Ovary (tissue), 9 donors: ENCODE data around the gene MT1X. TPM values are rescaled to one million over a fixed set of nuclear protein-coding genes. Genes with fewer than 3 reads are reported as not detected.

Experiments used
- DNase-seq, 5 donors: peaks; one replicate each; pipeline ENCODE4 v3.0.0-alpha.2; 2019 to 2020
- H3K27ac ChIP-seq, 2 donors: fragments of 200-600 bp; one replicate each; pipeline versions ENCODE4 v1.5.1 to v1.8.0; 2019 to 2022
- H3K27me3 ChIP-seq: fragments of 200-600 bp; one replicate; pipeline ENCODE4 v1.8.0; 2022
- H3K36me3 ChIP-seq: fragments of 200-600 bp; sonication (generic); one replicate; pipeline ENCODE4 v1.5.1; 2019
- H3K4me1 ChIP-seq: one replicate; pipeline ENCODE4 v1.8.1; 2013; ENCODE audit warnings: mild to moderate bottlenecking, moderate library complexity; ENCODE audit not compliant: insufficient read depth
- H3K4me3 ChIP-seq: fragments of 200-600 bp; sonication (generic); one replicate; pipeline ENCODE4 v1.5.1; 2017
- H3K9me3 ChIP-seq, 2 donors: fragments of 200-600 bp in 1 of 2; sonication (generic) in 1 of 2; one replicate each; pipeline versions ENCODE4 v1.5.1 to v1.8.1; 2013 to 2019; ENCODE audit warnings: mild to moderate bottlenecking in 1 of 2, moderate library complexity in 1 of 2
- EP300 ChIP-seq: sonication (generic); formaldehyde crosslinking; IDR thresholded peaks from one replicate; pipeline ENCODE4 v1.6.1; 2017; ENCODE audit warnings: antibody characterized with exemption
- POLR2A ChIP-seq: fragments of 450-650 bp; IDR thresholded peaks from one replicate; pipeline ENCODE4 v1.6.1; 2017; ENCODE audit warnings: antibody characterized with exemption, mild to moderate bottlenecking, moderate library complexity
- WGBS, 3 donors: extraction: QIAGEN DNeasy Blood & Tissue Kit in 1 of 3; methylation state at CpG; one replicate each; pipeline versions ENCODE4 v1.1.5 to v1.1.7; 2013 to 2017; 5-methylcytosine and 5-hydroxymethylcytosine counted together
- intact Hi-C, 4 donors: fragments of 100-400 bp; cut with DNase I; formaldehyde crosslinking; loops; one replicate each; pipeline versions ENCODE4 v1.11.0 to v1.15.1; 2022 to 2023
- polyA plus RNA-seq, 2 donors: library from polyadenylated mRNA; stranded (reverse); fragments of 200-250 nt in 1 of 2; fragments of 350-450 nt in 1 of 2; fragmentation: Illumina TruSeq in 1 of 2; extraction: RNeasy Lipid Tissue Mini Kit (QIAGEN cat#74804) in 1 of 2; gene quantifications; one replicate each; pipeline ENCODE4 v1.2.3, GENCODE V29; 2013 to 2014
- total RNA-seq, 7 donors: library from RNA; depleted of rRNA in 2 of 7; stranded (reverse); fragments of >200 nt in 2 of 7; fragmentation: NEBNext Ultra II Directional in 3 of 7; extraction: Animal tissue kit (Norgen Biotek cat#: 25700) in 3 of 7; gene quantifications; one replicate each; pipeline versions ENCODE4 v1.1.0 to v1.2.4, GENCODE V29; 2016 to 2023
- TF ChIP-seq, protein P1 (sequence below), 3 donors: fragments of 450-650 bp in 2 of 3; fragments of 200-600 bp in 1 of 3; IDR thresholded peaks; one replicate each; pipeline versions ENCODE4 v1.5.1 to v1.8.0; 2016 to 2022; ENCODE audit warnings: antibody characterized with exemption in 3 of 3, mild to moderate bottlenecking in 1 of 3
- donor health status: DM: no; HTN: no; CAD: no; lungs with moderate emphysema.
- donor health status: DM: no; HTN: no; CAD: no.
- donor health status: Bipolar disorder and iron deficiency.
- donor health status: DM: yes; HTN: yes; CAD: no.
- donor health status: DM: no; HTN: no; CAD: no.
- donor health status: DM: yes; HTN: yes; CAD: no.

Gene MT1X
- total and polyA plus RNA-seq, 9 donors = 10.0 to 1,106 (median 141) TPM

DNA sequence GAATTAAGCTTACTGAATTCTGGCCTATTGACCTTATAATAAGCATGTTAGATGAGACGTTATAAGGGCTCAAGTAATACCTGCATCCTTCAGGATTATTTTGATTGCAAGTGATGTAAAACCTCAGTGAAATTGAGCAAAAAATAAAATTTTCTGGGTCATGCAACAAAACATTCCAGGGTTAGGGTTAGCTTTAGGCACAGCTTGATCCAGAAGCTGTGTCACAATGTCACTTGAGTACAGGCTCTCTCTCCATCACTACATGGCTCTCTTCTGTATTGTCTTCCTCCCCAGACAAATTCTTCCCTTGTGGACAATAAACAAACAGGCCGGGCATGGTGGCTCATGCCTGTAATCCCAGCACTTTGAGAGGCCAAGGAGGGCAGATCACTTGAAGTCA is 44.0 kb downstream of the MT1X start:
- Histone ChIP-seq H3K36me3 (no peaks in the 10 kb centered on the region), H3K4me1 (peaks cover 12% of the 10 kb centered on the region), H3K4me3 (no peak overlapping the region), H3K27ac (no peak overlapping the region), H3K27me3 (no peaks in the 10 kb centered on the region), H3K9me3 (no peaks in the 10 kb centered on the region)
- 83 to 86% (median 84%) methylated on average over 2 of the region's 2 CpGs for WGBS, 3 donors
- TF ChIP-seq POLR2A (no peak), EP300 (no peak)
- TF ChIP-seq, protein P1, sequence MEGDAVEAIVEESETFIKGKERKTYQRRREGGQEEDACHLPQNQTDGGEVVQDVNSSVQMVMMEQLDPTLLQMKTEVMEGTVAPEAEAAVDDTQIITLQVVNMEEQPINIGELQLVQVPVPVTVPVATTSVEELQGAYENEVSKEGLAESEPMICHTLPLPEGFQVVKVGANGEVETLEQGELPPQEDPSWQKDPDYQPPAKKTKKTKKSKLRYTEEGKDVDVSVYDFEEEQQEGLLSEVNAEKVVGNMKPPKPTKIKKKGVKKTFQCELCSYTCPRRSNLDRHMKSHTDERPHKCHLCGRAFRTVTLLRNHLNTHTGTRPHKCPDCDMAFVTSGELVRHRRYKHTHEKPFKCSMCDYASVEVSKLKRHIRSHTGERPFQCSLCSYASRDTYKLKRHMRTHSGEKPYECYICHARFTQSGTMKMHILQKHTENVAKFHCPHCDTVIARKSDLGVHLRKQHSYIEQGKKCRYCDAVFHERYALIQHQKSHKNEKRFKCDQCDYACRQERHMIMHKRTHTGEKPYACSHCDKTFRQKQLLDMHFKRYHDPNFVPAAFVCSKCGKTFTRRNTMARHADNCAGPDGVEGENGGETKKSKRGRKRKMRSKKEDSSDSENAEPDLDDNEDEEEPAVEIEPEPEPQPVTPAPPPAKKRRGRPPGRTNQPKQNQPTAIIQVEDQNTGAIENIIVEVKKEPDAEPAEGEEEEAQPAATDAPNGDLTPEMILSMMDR (IDR thresholded peaks at IDR 0.05) = no peak
- DNase-seq = no peak
- intact Hi-C loops = no loop called here

DNA sequence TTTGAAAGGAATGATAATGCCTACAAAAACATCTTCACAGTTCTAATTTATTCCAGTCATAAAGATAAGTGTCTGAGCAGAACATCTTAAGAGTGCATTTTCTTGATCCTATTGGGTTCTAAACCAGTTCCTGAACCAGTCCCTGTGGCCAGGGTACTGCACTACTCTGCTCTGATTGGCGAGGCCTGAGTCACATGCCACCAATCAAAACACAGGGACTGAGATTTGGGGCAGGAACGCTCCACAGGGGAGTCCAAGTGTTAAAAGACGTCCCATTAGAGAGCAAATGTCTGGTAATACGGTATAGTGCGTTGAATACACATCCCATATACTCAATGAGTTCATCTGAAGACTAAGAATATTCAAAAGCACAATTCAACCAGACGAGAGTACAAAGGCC is 44.7 kb downstream of the MT1X start:
- Histone ChIP-seq H3K27ac (no peak overlapping the region), H3K27me3 (no peaks in the 10 kb centered on the region), H3K4me3 (no peak overlapping the region), H3K9me3 (no peaks in the 10 kb centered on the region), H3K4me1 (peaks cover 12% of the 10 kb centered on the region), H3K36me3 (no peaks in the 10 kb centered on the region)
- intact Hi-C loops = no loop called here
- no peak for TF ChIP-seq EP300
- TF ChIP-seq, protein P1 (IDR thresholded peaks at IDR 0.05) = no peak
- TF ChIP-seq POLR2A = no peak
- WGBS, 3 donors = 92 to 93% (median 93%) methylated on average over 6 of the region's 6 CpGs
- no peak for DNase-seq

DNA sequence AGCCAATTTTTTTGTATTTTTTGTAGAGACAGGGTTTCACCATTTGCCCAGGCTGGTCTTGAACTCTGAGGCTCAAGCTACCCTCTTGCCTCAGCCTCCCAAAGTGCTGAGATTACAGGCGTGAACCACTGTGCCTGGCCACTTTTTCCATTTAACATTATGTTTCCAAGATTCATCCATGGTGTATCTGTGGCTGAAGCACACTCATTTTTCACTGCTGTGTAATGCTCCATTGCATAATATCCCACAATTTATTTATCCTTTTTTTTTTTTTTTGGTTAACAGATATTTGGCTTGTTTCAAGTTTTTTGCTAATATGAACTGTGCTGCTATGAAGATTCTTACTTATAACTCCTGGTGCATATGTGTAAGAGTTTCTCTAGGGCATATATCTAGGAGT is 45.8 kb downstream of the MT1X start:
- no peaks in the 10 kb centered on the region for H3K36me3 ChIP-seq
- H3K4me1 ChIP-seq = peaks cover 12% of the 10 kb centered on the region
- 93 to 95% (median 95%) methylated on average over 1 of the region's 1 CpG for WGBS, 3 donors
- no peak overlapping the region for H3K27ac ChIP-seq
- no peaks in the 10 kb centered on the region for H3K9me3 ChIP-seq
- H3K4me3 ChIP-seq = no peak overlapping the region
- no peak for DNase-seq
- intact Hi-C loops = no loop called here
- TF ChIP-seq EP300 = no peak
- TF ChIP-seq, protein P1 (IDR thresholded peaks at IDR 0.05) = no peak
- H3K27me3 ChIP-seq = no peaks in the 10 kb centered on the region

DNA sequence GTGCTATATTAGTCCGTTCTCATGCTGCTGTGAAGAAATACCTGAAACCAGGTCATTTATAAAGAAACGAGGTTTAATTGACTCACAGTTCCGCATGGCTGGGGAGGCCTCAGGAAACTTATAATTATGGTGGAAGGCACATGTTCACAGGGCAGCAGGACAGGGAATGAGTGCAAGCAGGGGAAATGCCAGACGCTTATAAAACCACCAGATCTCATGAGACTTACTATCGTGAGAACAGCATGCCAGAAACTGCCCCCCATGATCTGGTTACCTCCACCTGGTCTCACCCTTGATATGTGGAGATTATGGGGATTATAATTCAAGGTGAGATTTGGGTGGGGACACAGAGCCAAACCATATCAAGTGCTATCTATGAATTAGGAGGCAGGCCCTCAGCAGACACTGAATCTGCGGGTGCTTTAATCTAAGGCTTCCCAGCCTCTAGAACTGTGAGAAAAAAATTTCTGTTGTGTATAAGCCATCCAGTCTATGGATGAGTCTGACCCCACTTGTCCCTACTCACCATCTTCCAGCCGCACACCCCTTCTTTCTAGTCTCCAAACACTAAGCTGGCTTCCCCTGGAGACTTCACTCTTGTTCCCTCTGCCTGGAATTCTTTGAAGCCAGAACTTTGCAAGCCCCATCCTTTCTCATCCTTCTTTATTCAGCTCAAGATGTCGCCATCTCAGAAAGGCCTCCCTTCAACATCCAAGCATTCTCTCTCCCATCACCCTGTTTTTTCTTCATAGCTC is 46.9 kb downstream of the MT1X start:
- Histone ChIP-seq H3K27me3 (no peaks in the 10 kb centered on the region), H3K9me3 (no peaks in the 10 kb centered on the region), H3K27ac (peak overlapping the region in 1 of 2 donors; percentile 50), H3K4me3 (peak overlapping the region; percentile 75), H3K36me3 (no peaks in the 10 kb centered on the region), H3K4me1 (peaks cover 12% of the 10 kb centered on the region)
- 39 to 52% (median 46%) methylated on average over 8 of the region's 8 CpGs for WGBS, 3 donors
- DNase-seq = no peak
- TF ChIP-seq, protein P1 (IDR thresholded peaks at IDR 0.05) = no peak
- no peak for TF ChIP-seq EP300
- no peak for TF ChIP-seq POLR2A
- intact Hi-C loops = no loop called here
